Activated CD8-positive, alpha-beta memory T cell treated with anti-CD3 and anti-CD28 coated beads for 36 hours (primary cell): ENCODE results near the gene DLST. TPM values are rescaled to one million over a fixed set of nuclear protein-coding genes. Genes with fewer than 3 reads are reported as not detected.

Experiments
- CTCF ChIA-PET: fragments of 350-600 bp; sonication (Branson Sonifier 250); formaldehyde crosslinking; loops from one replicate; lab custom pipeline; 2021; ENCODE audit warnings: antibody characterized with exemption; lab: Charles Lee
- POLR2A ChIA-PET: fragments of 350-600 bp; sonication (Branson Sonifier 250); formaldehyde crosslinking; loops from one replicate; lab custom pipeline; 2021; ENCODE audit warnings: antibody characterized with exemption; lab: Charles Lee
- total RNA-seq, 2 experiments: library from RNA; stranded (reverse); gene quantifications; one replicate each; pipeline ENCODE4 v1.2.3, GENCODE V29; 2021

The DLST gene
- total RNA-seq, 2 experiments from 2014 or later, result 144 to 156 TPM

GRCh38 chr14:74907744-74908143 is 26.0 kb downstream of the DLST start:
- CTCF ChIA-PET, result interaction anchor here (0.5 to 7.8 kb wide), 4 partner anchors 15 to 726 kb away, joined by 4 to 175 read pairs (median 4); partner anchors contain the start of genes DLST and RPS6KL1
- POLR2A ChIA-PET, result interaction anchor here (0.7 kb wide), 1 partner anchor 54 kb away, joined by 4 read pairs; no protein-coding TSS in a partner anchor

- POLR2A ChIA-PET, result no interaction called here
These were observed 27.2 kb downstream of the DLST start for GRCh38 chr14:74908861-74909341.

GRCh38 chr14:74909501-74909900 is 27.8 kb downstream of the DLST start:
- ChIA-PET POLR2A (no interaction called here), CTCF (interaction anchor here (1.0 to 7.8 kb wide), 2 partner anchors 12 to 48 kb away, joined by 3 to 175 read pairs; no protein-coding TSS in a partner anchor)

More at GRCh38 chr14:74908861-74909341, 27.2 kb downstream of the DLST start:
- CTCF ChIA-PET, result interaction anchor here (7.8 kb wide), 1 partner anchor 47 kb away, joined by 175 read pairs; no protein-coding TSS in a partner anchor

GRCh38 chr14:74909911-74910310 is 28.2 kb downstream of the DLST start:
- ChIA-PET POLR2A (no interaction called here), CTCF (interaction anchor here (1.0 kb wide), 1 partner anchor 12 kb away, joined by 3 read pairs; no protein-coding TSS in a partner anchor)

GRCh38 chr14:74910556-74910955 is 28.8 kb downstream of the DLST start:
- ChIA-PET POLR2A (no interaction called here), CTCF (no interaction called here)

- ChIA-PET CTCF (no interaction called here), POLR2A (no interaction called here)
These were observed 29.5 kb downstream of the DLST start for GRCh38 chr14:74911221-74911620.

- ChIA-PET CTCF (no interaction called here), POLR2A (no interaction called here)
These were observed 30.0 kb downstream of the DLST start for GRCh38 chr14:74911704-74912103.

GRCh38 chr14:74912111-74912510 is 30.4 kb downstream of the DLST start:
- ChIA-PET CTCF (no interaction called here), POLR2A (no interaction called here)

GRCh38 chr14:74912801-74913200 is 31.1 kb downstream of the DLST start:
- ChIA-PET CTCF (no interaction called here), POLR2A (no interaction called here)

- ChIA-PET CTCF (no interaction called here), POLR2A (no interaction called here)
These were observed 31.7 kb downstream of the DLST start for GRCh38 chr14:74913393-74913910.

GRCh38 chr14:74913986-74914573 is 32.4 kb downstream of the DLST start:
- ChIA-PET POLR2A (no interaction called here), CTCF (no interaction called here)

- CTCF ChIA-PET, result no interaction called here
- POLR2A ChIA-PET, result no interaction called here
These were observed 33.7 kb downstream of the DLST start for GRCh38 chr14:74915426-74915825.

GRCh38 chr14:74915826-74916225 is 34.1 kb downstream of the DLST start:
- POLR2A ChIA-PET, result no interaction called here
- CTCF ChIA-PET, result interaction anchor here (1.1 kb wide), 1 partner anchor 10 kb away, joined by 3 read pairs; no protein-coding TSS in a partner anchor

GRCh38 chr14:74917178-74917543 is 35.4 kb downstream of the DLST start:
- POLR2A ChIA-PET, result no interaction called here
- CTCF ChIA-PET, result interaction anchor here (1.1 kb wide), 1 partner anchor 12 kb away, joined by 3 read pairs; no protein-coding TSS in a partner anchor

GRCh38 chr14:74917646-74918081 is 35.9 kb downstream of the DLST start:
- POLR2A ChIA-PET, result no interaction called here
- CTCF ChIA-PET, result no interaction called here

GRCh38 chr14:74918380-74918779 is 36.7 kb downstream of the DLST start:
- CTCF ChIA-PET, result no interaction called here
- POLR2A ChIA-PET, result no interaction called here

- ChIA-PET CTCF (no interaction called here), POLR2A (no interaction called here)
These were observed 37.9 kb downstream of the DLST start for GRCh38 chr14:74919421-74920165.

GRCh38 chr14:74920281-74920680 is 38.6 kb downstream of the DLST start:
- ChIA-PET CTCF (no interaction called here), POLR2A (no interaction called here)

- ChIA-PET POLR2A (interaction anchor here (0.6 kb wide), 1 partner anchor 497 kb away, joined by 4 read pairs; no protein-coding TSS in a partner anchor), CTCF (interaction anchor here (1.4 to 3.6 kb wide), 2 partner anchors 11 to 16 kb away, joined by 3 to 17 read pairs; no protein-coding TSS in a partner anchor)
These were observed 39.4 kb downstream of the DLST start for GRCh38 chr14:74921053-74921620.
